HG03342 (cell line): ENCODE measurements around the gene TLX1.

Source experiments
- ATAC-seq: cut with Tn5 transposase; IDR thresholded peaks from one replicate; pipeline ENCODE4 v1.9.1; 2021; ENCODE audit warnings: mild to moderate bottlenecking, moderate library complexity; ENCODE audit not compliant: unreplicated experiment

The TLX1 gene

GRCh38 chr10:101111547-101111946, 19.6 kb upstream of the TLX1 start:
- ATAC-seq, result no peak

GRCh38 chr10:101112799-101113594, 18.1 kb upstream of the TLX1 start:
- no peak for ATAC-seq

GRCh38 chr10:101113890-101114403, 17.2 kb upstream of the TLX1 start:
- no peak for ATAC-seq

DNA sequence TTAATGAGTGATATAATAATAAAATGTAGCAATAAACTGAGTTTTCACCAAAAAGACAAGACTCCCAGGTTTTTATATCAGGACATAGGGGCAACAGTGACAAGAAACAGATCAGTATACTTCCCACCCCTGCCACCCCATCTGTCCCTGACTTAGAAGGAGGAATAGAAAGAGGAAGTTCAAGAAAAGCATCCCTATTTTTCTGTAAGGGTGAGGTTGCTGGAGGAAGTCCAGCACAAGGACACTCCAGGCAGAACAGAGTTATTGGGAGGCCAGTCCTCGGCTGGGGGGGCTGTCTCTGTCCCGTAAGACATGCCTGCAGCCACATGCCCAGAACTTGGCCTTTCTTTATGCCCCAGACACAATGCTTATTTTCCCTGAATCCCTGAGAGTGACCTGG, 16.5 kb upstream of the TLX1 start:
- ATAC-seq, result no peak

GRCh38 chr10:101116754-101117153, 14.3 kb upstream of the TLX1 start:
- no peak for ATAC-seq

DNA sequence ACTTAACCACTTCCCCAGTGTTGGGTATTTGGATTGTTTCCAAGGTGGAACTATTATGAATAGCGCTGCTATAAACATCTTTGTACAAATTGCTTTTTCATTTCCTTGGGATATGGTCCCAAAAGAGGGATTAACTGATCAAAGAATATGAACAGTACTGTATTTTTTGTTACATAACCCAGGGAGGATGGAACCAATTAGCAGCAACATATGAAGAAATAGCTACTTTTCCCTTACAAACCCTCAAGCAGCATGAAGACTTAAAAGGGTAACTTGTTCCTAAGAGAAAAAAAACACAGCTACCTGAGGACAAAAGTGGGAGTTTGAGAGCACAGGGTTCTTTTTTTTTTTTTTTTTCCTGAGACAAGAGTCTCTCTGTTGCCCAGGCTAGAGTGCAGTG, 13.1 kb upstream of the TLX1 start:
- no peak for ATAC-seq

GRCh38 chr10:101120520-101120883, 10.6 kb upstream of the TLX1 start:
- ATAC-seq, result no peak

GRCh38 chr10:101120884-101121653, 10.0 kb upstream of the TLX1 start:
- ATAC-seq, result no peak

DNA sequence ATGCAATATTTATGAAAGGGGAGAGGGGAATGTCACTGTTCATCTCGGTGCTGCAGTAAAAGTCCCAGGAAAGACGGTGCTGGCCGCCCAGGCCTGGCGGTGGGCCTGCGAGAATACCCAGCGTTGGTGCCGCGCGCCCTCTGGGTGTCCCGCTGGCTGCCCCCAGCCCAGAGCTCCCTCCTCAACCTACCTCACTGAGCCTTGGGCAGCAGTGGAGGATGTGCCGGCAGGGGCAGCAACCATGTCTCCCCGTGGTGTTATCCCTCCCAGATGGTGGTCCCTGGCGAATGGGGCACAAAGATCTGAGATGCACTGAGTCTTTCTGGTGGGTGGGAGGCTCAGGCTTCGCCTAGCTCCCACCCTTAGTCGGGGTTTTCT, 9.5 kb upstream of the TLX1 start:
- ATAC-seq, result no peak

GRCh38 chr10:101122270-101123084, 8.6 kb upstream of the TLX1 start:
- ATAC-seq, result no peak

GRCh38 chr10:101123085-101123814, 7.8 kb upstream of the TLX1 start:
- ATAC-seq, result no peak

GRCh38 chr10:101123815-101124617, 7.1 kb upstream of the TLX1 start:
- ATAC-seq, result no peak

GRCh38 chr10:101124933-101125332, 6.2 kb upstream of the TLX1 start:
- ATAC-seq, result no peak

- no peak for ATAC-seq
Measured at GRCh38 chr10:101126684-101127628, 4.1 kb upstream of the TLX1 start.

DNA sequence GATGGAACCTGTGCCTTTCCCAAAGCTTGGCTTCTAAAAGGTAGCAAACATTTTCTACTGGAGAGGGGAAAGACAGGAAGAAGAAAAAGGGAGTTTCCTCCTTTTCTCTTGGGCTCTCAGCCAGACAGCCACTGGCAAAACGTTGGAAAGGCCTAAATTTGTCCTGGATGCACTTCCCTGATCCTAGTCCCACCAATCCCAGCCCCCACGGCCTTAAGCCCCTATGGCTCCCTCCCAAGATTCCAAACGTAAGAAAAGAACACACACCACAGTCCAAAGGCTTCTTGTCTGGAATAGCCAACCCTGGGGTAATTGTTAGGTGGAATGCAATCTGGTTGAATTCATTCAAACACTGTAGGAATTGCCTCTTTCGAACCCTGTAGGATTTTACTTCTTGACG, 959 bp upstream of the TLX1 start:
- ATAC-seq, result no peak

GRCh38 chr10:101131962-101132635, 999 bp downstream of the TLX1 start:
- no peak for ATAC-seq

DNA sequence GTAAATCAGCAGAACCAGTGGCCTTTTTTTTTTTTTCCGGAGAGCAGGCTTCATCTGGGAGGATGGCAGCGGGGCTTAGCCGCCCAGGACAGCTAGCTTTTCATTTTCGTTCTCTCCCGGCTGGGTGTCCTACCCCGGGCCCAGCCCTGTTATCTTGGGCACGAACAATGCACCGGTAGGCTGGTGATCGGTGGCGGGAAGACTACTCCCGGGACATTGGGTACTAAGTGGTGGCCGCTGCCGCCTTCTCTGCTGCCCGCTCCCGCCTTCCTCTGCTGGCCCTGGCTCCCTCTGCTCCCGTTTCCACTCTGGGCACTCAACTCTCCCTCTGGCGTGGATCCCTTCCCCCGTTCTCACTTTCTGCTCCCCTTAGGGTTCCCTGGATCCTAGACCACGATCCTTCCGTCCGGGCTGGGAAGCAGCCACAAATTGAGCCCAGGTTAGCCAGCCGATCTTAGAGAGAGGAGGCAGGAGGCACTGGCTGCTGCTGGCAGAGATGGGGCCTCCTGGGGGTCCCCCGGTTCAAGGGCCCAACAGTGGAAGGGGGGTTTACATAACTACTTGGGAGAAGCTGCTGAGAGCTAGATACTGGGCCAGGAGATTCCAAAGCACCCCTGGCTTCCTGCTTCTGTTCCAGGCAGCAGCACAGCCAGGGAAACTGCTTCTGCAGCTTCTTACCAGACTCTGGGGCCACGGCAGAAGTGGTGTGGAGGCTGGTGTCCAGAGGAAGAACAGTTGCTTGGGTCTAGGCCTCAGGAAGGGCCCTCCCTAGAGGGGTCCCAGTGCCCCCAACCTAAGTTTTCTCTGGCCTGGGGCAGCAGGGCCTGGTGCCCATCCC, 1.8 kb downstream of the TLX1 start:
- no peak for ATAC-seq
